H9 (cell line): ENCODE data around the gene UBR2. TPM values are rescaled to one million over a fixed set of nuclear protein-coding genes. Genes with fewer than 3 reads are reported as not detected.

Experiments used
- DNase-seq: peaks from one replicate; pipeline ENCODE4 v3.0.0-alpha.2; 2017
- H2AFZ ChIP-seq: one replicate; pipeline ENCODE4 v1.6.1; 2013; ENCODE audit warnings: mild to moderate bottlenecking, low read length, control low read depth, moderate library complexity
- H2AK5ac ChIP-seq: 2 replicates; pipeline ENCODE4 v1.6.1; 2013; ENCODE audit warnings: low read length, control low read depth, mixed read lengths; ENCODE audit not compliant: insufficient read length
- H2BK120ac ChIP-seq: one replicate; pipeline ENCODE4 v1.6.1; 2013; ENCODE audit warnings: low read depth, mild to moderate bottlenecking, low read length, control low read depth, inconsistent platforms; ENCODE audit not compliant: poor library complexity, severe bottlenecking
- H2BK12ac ChIP-seq: 2 replicates; pipeline ENCODE4 v1.6.1; 2013; ENCODE audit warnings: low read length, control low read depth, mixed read lengths, low read depth; ENCODE audit not compliant: insufficient read length
- H2BK15ac ChIP-seq: 2 replicates; pipeline ENCODE4 v1.6.1; 2013; ENCODE audit warnings: low read depth, low read length, control low read depth
- H2BK20ac ChIP-seq: one replicate; pipeline ENCODE4 v1.6.1; 2013; ENCODE audit warnings: low read depth, mild to moderate bottlenecking, low read length, control low read depth, inconsistent platforms; ENCODE audit not compliant: poor library complexity, severe bottlenecking
- H2BK5ac ChIP-seq: 2 replicates; pipeline ENCODE4 v1.6.1; 2013; ENCODE audit warnings: low read length, control low read depth, mixed read lengths; ENCODE audit not compliant: insufficient read length
- H3K14ac ChIP-seq: 2 replicates; pipeline ENCODE4 v1.6.1; 2013; ENCODE audit warnings: low read length, control low read depth; ENCODE audit not compliant: insufficient read depth
- H3K18ac ChIP-seq: 2 replicates; pipeline ENCODE4 v1.6.1; 2013; ENCODE audit warnings: low read depth, mild to moderate bottlenecking, mixed read lengths, low read length, control low read depth; ENCODE audit not compliant: insufficient read length
- H3K23ac ChIP-seq: 2 replicates; pipeline ENCODE4 v1.6.1; 2013; ENCODE audit warnings: low read length, control low read depth, mixed read lengths, low read depth; ENCODE audit not compliant: insufficient read length
- H3K23me2 ChIP-seq: 2 replicates; pipeline ENCODE4 v1.6.1; 2013; ENCODE audit warnings: low read depth, mild to moderate bottlenecking, mixed read lengths, low read length, control low read depth; ENCODE audit not compliant: insufficient read length, poor library complexity, severe bottlenecking
- H3K27ac ChIP-seq: 2 replicates; pipeline ENCODE4 v1.5.1; 2013; ENCODE audit warnings: low read length, control low read depth, mixed read lengths, low read depth; ENCODE audit not compliant: insufficient read length
- H3K27me3 ChIP-seq: 2 replicates; pipeline ENCODE4 v1.6.1; 2013; ENCODE audit warnings: low read length, control low read depth, inconsistent platforms; ENCODE audit not compliant: insufficient read depth
- H3K4ac ChIP-seq: 2 replicates; pipeline ENCODE4 v1.6.1; 2013; ENCODE audit warnings: low read depth, mild to moderate bottlenecking, control low read depth, inconsistent platforms, low read length, moderate library complexity
- H3K4me1 ChIP-seq: 2 replicates; pipeline ENCODE4 v1.6.1; 2013; ENCODE audit warnings: low read length, control low read depth, inconsistent platforms; ENCODE audit not compliant: insufficient read depth
- H3K4me2 ChIP-seq: 2 replicates; pipeline ENCODE4 v1.6.1; 2013; ENCODE audit warnings: low read length, control low read depth, mixed read lengths; ENCODE audit not compliant: insufficient read length, insufficient read depth
- H3K56ac ChIP-seq: 2 replicates; pipeline ENCODE4 v1.6.1; 2013; ENCODE audit warnings: low read depth, mild to moderate bottlenecking, mixed read lengths, low read length, control low read depth; ENCODE audit not compliant: insufficient read length
- H3K79me1 ChIP-seq: 2 replicates; pipeline ENCODE4 v1.6.1; 2013; ENCODE audit warnings: low read depth, mild to moderate bottlenecking, moderate library complexity, low read length, control low read depth, inconsistent platforms; ENCODE audit not compliant: insufficient read depth, poor library complexity, severe bottlenecking
- H3K79me2 ChIP-seq: 2 replicates; pipeline ENCODE4 v1.6.1; 2013; ENCODE audit warnings: low read length, control low read depth, inconsistent platforms; ENCODE audit not compliant: insufficient read depth
- H3K9ac ChIP-seq: 2 replicates; pipeline ENCODE4 v1.6.1; 2013; ENCODE audit warnings: low read length, control low read depth, mixed read lengths; ENCODE audit not compliant: insufficient read length; ENCODE audit errors: extremely low read depth
- H3K9me3 ChIP-seq: one replicate; pipeline ENCODE4 v1.6.1; 2013; ENCODE audit warnings: low read depth, low read length, inconsistent platforms; ENCODE audit not compliant: control insufficient read depth
- H3T11ph ChIP-seq: one replicate; pipeline ENCODE4 v1.6.1; 2013; ENCODE audit warnings: mild to moderate bottlenecking, low read length, control low read depth, inconsistent platforms
- H4K20me1 ChIP-seq: one replicate; pipeline ENCODE4 v1.6.1; 2013; ENCODE audit not compliant: control insufficient read depth, insufficient read length, insufficient read depth
- H4K5ac ChIP-seq: 2 replicates; pipeline ENCODE4 v1.6.1; 2013; ENCODE audit warnings: low read depth, mild to moderate bottlenecking, mixed read lengths, low read length, control low read depth; ENCODE audit not compliant: insufficient read length
- H4K8ac ChIP-seq: replicated peaks from 2 replicates; pipeline ENCODE4 v1.6.1; 2013; ENCODE audit warnings: low read length, control low read depth, mixed read lengths, low read depth; ENCODE audit not compliant: insufficient read length
- H4K91ac ChIP-seq: 2 replicates; pipeline ENCODE4 v1.6.1; 2013; ENCODE audit warnings: low read depth, mild to moderate bottlenecking, moderate library complexity, mixed read lengths, low read length, control low read depth; ENCODE audit not compliant: insufficient read length
- H3K27ac Mint-ChIP-seq, 3 experiments: 2 replicates in 2 of 3; 3 replicates in 1 of 3; pipeline ENCODE4 v1.8.0; 2020 to 2021; ENCODE audit warnings: mixed read lengths in 3 of 3, mild to moderate bottlenecking in 1 of 3, moderate library complexity in 1 of 3
- H3K27me3 Mint-ChIP-seq: 2 replicates; pipeline ENCODE4 v1.8.0; 2021; ENCODE audit warnings: low read depth, mild to moderate bottlenecking, moderate library complexity, mixed read lengths
- H3K36me3 Mint-ChIP-seq, 3 experiments: 2 replicates in 2 of 3; 3 replicates in 1 of 3; pipeline ENCODE4 v1.8.0; 2020 to 2021; ENCODE audit warnings: low read depth in 3 of 3, mixed read lengths in 3 of 3; ENCODE audit not compliant: insufficient read depth in 1 of 3
- H3K4me1 Mint-ChIP-seq, 2 experiments: 2 replicates each; pipeline ENCODE4 v1.8.0; 2020; ENCODE audit warnings: mixed read lengths in 2 of 2
- H3K4me3 Mint-ChIP-seq, 2 experiments: 2 replicates in 1 of 2; 3 replicates in 1 of 2; pipeline ENCODE4 v1.8.0; 2020 to 2021; ENCODE audit warnings: mild to moderate bottlenecking in 2 of 2, mixed read lengths in 2 of 2, moderate library complexity in 1 of 2
- H3K9me3 Mint-ChIP-seq, 2 experiments: 2 replicates in 1 of 2; 3 replicates in 1 of 2; pipeline ENCODE4 v1.8.0; 2020; ENCODE audit warnings: mild to moderate bottlenecking in 2 of 2, mixed read lengths in 2 of 2, moderate library complexity in 1 of 2
- WGBS: extraction: QIAGEN DNeasy Blood & Tissue Kit; methylation state at CpG from one replicate; pipeline ENCODE4 v1.1.7; 2013; ENCODE audit warnings: missing lambda C conversion rate, low lambda C conversion rate, mixed read lengths; ENCODE audit not compliant: insufficient read length; ENCODE audit errors: extremely low coverage; 5-methylcytosine and 5-hydroxymethylcytosine counted together
- total RNA-seq: library from RNA; stranded (reverse); gene quantifications from 2 replicates; pipeline ENCODE4 v1.2.1, GENCODE V29; 2021
- TF ChIP-seq, protein P1 (sequence below): fragments of 200-600 bp; sonication (generic); conservative IDR thresholded peaks from 3 replicates; pipeline ENCODE4 v1.8.0; 2021; ENCODE audit warnings: antibody characterized with exemption, mild to moderate bottlenecking

Gene UBR2
- total RNA-seq, 1 experiment from 2014 or later: 18.7 TPM

DNA sequence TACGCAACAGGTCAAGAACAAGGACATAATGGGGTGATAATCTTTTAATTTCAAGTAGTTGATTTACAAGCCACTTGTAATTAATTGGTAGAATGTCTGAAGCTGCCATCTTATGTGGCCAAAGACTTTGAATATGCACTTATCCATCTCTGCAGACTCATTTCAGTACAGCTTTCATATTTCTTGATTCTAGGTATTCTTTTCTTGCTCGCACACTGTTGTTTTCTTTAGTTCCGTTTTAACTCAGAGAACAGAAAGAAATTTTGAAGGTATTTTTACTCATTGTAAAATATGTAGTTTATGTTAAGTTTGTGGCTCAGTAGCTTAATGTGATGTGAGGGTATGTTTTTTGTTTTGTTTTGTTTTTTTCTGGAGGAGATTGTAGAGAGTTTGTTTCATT lies 73.9 kb downstream of the UBR2 start:
- Histone ChIP-seq H4K20me1 (no peaks in the 10 kb centered on the region), H2BK15ac (no peak overlapping the region), H3K4me1 (no peaks in the 10 kb centered on the region), H3K18ac (no peak overlapping the region), H2AFZ (no peak overlapping the region), H3K56ac (no peak overlapping the region), H4K8ac (no peak overlapping the region), H3K9ac (no peak overlapping the region), H3K9me3 (no peaks in the 10 kb centered on the region), H3K14ac (no peak overlapping the region), H3K23me2 (no peaks in the 10 kb centered on the region), H4K5ac (no peak overlapping the region), H3K79me1 (no peaks in the 10 kb centered on the region), H2BK5ac (no peak overlapping the region), H2AK5ac (no peak overlapping the region), H3K4ac (no peak overlapping the region), H3T11ph (no peak overlapping the region), H4K91ac (no peak overlapping the region), H3K27ac (no peak overlapping the region), H3K23ac (no peak overlapping the region), H2BK120ac (no peak overlapping the region), H3K4me2 (no peak overlapping the region), H2BK20ac (no peak overlapping the region), H3K27me3 (no peaks in the 10 kb centered on the region), H3K79me2 (no peaks in the 10 kb centered on the region), H2BK12ac (no peak overlapping the region)
- Mint-ChIP-seq H3K4me1 (no peaks in the 10 kb centered on the region), H3K36me3 (peaks cover 10 to 41% (median 23%) of the 10 kb centered on the region in 3 experiments; a peak in 6 of 7 replicates), H3K27me3 (no peaks in the 10 kb centered on the region), H3K4me3 (no peak overlapping the region), H3K27ac (no peak overlapping the region), H3K9me3 (no peaks in the 10 kb centered on the region)
- TF ChIP-seq, protein P1, sequence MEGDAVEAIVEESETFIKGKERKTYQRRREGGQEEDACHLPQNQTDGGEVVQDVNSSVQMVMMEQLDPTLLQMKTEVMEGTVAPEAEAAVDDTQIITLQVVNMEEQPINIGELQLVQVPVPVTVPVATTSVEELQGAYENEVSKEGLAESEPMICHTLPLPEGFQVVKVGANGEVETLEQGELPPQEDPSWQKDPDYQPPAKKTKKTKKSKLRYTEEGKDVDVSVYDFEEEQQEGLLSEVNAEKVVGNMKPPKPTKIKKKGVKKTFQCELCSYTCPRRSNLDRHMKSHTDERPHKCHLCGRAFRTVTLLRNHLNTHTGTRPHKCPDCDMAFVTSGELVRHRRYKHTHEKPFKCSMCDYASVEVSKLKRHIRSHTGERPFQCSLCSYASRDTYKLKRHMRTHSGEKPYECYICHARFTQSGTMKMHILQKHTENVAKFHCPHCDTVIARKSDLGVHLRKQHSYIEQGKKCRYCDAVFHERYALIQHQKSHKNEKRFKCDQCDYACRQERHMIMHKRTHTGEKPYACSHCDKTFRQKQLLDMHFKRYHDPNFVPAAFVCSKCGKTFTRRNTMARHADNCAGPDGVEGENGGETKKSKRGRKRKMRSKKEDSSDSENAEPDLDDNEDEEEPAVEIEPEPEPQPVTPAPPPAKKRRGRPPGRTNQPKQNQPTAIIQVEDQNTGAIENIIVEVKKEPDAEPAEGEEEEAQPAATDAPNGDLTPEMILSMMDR: no peak
- WGBS: no CpG with 5 or more reads among the region's 3 CpGs
- no peak for DNase-seq
